HepG2 (cell line): ENCODE measurements around the gene MARCO. TPM values are rescaled to one million over a fixed set of nuclear protein-coding genes. Genes with fewer than 3 reads are reported as not detected.

Experiments used
- ATAC-seq: fragments of 200-7000 bp; cut with Tn5 transposase; 3 replicates; pipeline ENCODE4 v1.9.1; 2020; ENCODE audit warnings: mild to moderate bottlenecking, moderate library complexity
- BruUV-seq: library from RNA; stranded (reverse); fragments of 400-500 nt; replicated peaks from 2 replicates; lab custom pipeline; 2021; lab: Mats Ljungman, UMichigan
- CTCF ChIA-PET: fragments of 300-600 bp; formaldehyde crosslinking; extraction: SDS; loops from one replicate; lab custom pipeline; 2021; ENCODE audit warnings: low total read pairs, inconsistent platforms, low intra/inter-chr PET ratio; lab: Yijun Ruan, JAX
- POLR2A ChIA-PET: fragments of 350-600 bp; sonication (Branson Sonifier 250); formaldehyde crosslinking; loops from one replicate; lab custom pipeline; 2020; ENCODE audit warnings: antibody characterized with exemption, inconsistent platforms; lab: Yijun Ruan, JAX
- DNase-seq: peaks from one replicate; pipeline ENCODE4 v3.0.0-alpha.2; 2015; ENCODE audit warnings: low spot score
- FAIRE-seq: peaks from 3 replicates; lab custom pipeline; 2011; peaks lifted over from hg19 to GRCh38; lab: Jason Lieb, UNC
- H2AFZ ChIP-seq: one replicate; pipeline ENCODE4 v1.6.1; 2011; ENCODE audit warnings: low read length, inconsistent platforms
- H3K27ac ChIP-seq: fragments of 300-600 bp; 3 replicates; pipeline ENCODE4 v1.8.0; 2011; ENCODE audit warnings: mixed run types, mild to moderate bottlenecking, mixed read lengths, low read length, inconsistent platforms; ENCODE audit not compliant: insufficient read depth; ENCODE audit errors: extremely low read length
- H3K27me3 ChIP-seq, 2 experiments: fragments of 200-600 bp in 1 of 2; 2 replicates in 1 of 2; 3 replicates in 1 of 2; pipeline versions ENCODE4 v1.6.0 to v1.8.0; 2011; ENCODE audit warnings: low read length in 2 of 2, mild to moderate bottlenecking in 2 of 2, moderate library complexity in 2 of 2, inconsistent platforms in 1 of 2; ENCODE audit not compliant: insufficient read depth in 2 of 2, control insufficient read depth in 1 of 2
- H3K36me3 ChIP-seq, 2 experiments: fragments of 200-600 bp in 1 of 2; replicated peaks in 1 of 2; 2 replicates in 1 of 2; 3 replicates in 1 of 2; pipeline versions ENCODE4 v1.5.1 to v1.8.0; 2011; ENCODE audit warnings: low read length in 2 of 2, inconsistent platforms in 1 of 2; ENCODE audit not compliant: insufficient read depth in 2 of 2, control insufficient read depth in 1 of 2
- H3K4me1 ChIP-seq: 2 replicates; pipeline ENCODE4 v1.5.1; 2012; ENCODE audit warnings: low read length, inconsistent platforms; ENCODE audit not compliant: insufficient read depth
- H3K4me2 ChIP-seq: 2 replicates; pipeline ENCODE4 v1.6.0; 2011; ENCODE audit warnings: low read depth, low read length, inconsistent platforms
- H3K4me3 ChIP-seq, 3 experiments: fragments of 200-600 bp in 1 of 3; sonication (generic), shearing (Covaris generic) in 1 of 3; replicated peaks in 1 of 3; 2 replicates each; pipeline ENCODE4 v1.5.1; 2011 to 2016; ENCODE audit warnings: low read length in 3 of 3, inconsistent platforms in 2 of 3, low read depth in 2 of 3, mild to moderate bottlenecking in 2 of 3, control low read depth in 1 of 3, mixed read lengths in 1 of 3; ENCODE audit not compliant: insufficient read depth in 1 of 3
- H3K79me2 ChIP-seq: one replicate; pipeline ENCODE4 v1.6.1; 2011; ENCODE audit warnings: low read length, inconsistent platforms; ENCODE audit not compliant: insufficient read depth
- H3K9ac ChIP-seq: 2 replicates; pipeline ENCODE4 v1.6.0; 2011; ENCODE audit warnings: mild to moderate bottlenecking, low read depth, low read length, inconsistent platforms; ENCODE audit not compliant: insufficient read depth
- H3K9me3 ChIP-seq: 2 replicates; pipeline ENCODE4 v1.5.1; 2012; ENCODE audit warnings: mild to moderate bottlenecking, low read length
- H4K20me1 ChIP-seq: 2 replicates; pipeline ENCODE4 v1.6.0; 2011; ENCODE audit warnings: inconsistent platforms, mild to moderate bottlenecking, low read length, moderate library complexity; ENCODE audit not compliant: insufficient read depth
- ARID3A ChIP-seq: IDR thresholded peaks from 2 replicates; pipeline ENCODE4 v1.6.1; 2012; ENCODE audit warnings: low read depth, low read length, improper control_type of control experiment
- CENPBD1 ChIP-seq: sonication (generic); formaldehyde crosslinking; IDR thresholded peaks from 2 replicates; pipeline ENCODE4 v1.8.0; 2022; ENCODE audit warnings: missing genetic modification reagents, low read depth, mild to moderate bottlenecking, borderline replicate concordance
- IRF9 ChIP-seq: sonication (generic); formaldehyde crosslinking; IDR thresholded peaks from 2 replicates; pipeline ENCODE4 v1.8.0; 2022; ENCODE audit warnings: missing genetic modification reagents, mild to moderate bottlenecking, borderline replicate concordance
- MAFK ChIP-seq, 2 experiments: IDR thresholded peaks in 1 of 2; conservative IDR thresholded peaks in 1 of 2; 2 replicates each; pipeline ENCODE4 v1.6.1; 2011; ENCODE audit warnings: improper control_type of control experiment in 2 of 2, low read length in 2 of 2
- MYPOP ChIP-seq: sonication (generic); formaldehyde crosslinking; IDR thresholded peaks from 2 replicates; pipeline ENCODE4 v1.8.1; 2023; ENCODE audit warnings: mild to moderate bottlenecking, moderate library complexity, missing genetic modification reagents
- SSRP1 ChIP-seq: IDR thresholded peaks from 2 replicates; pipeline ENCODE4 v1.6.1; 2016; ENCODE audit warnings: control low read depth
- SUZ12 ChIP-seq: fragments of 150-350 bp; IDR thresholded peaks from 2 replicates; pipeline ENCODE4 v1.6.1; 2014; ENCODE audit warnings: low read depth, low read length
- ZNF281 ChIP-seq: sonication (generic); formaldehyde crosslinking; IDR thresholded peaks from 2 replicates; pipeline ENCODE4 v1.4.0; 2020; ENCODE audit warnings: missing genetic modification reagents, borderline replicate concordance
- ZNF670 ChIP-seq: sonication (generic); formaldehyde crosslinking; IDR thresholded peaks from 2 replicates; pipeline ENCODE4 v1.8.0; 2022; ENCODE audit warnings: mild to moderate bottlenecking, missing genetic modification reagents, borderline replicate concordance
- ZNF776 ChIP-seq: sonication (generic); formaldehyde crosslinking; IDR thresholded peaks from 2 replicates; pipeline ENCODE4 v1.4.0; 2020; ENCODE audit warnings: mild to moderate bottlenecking, missing genetic modification reagents
- WGBS: methylation state at CpG from one replicate; pipeline ENCODE4 v1.1.6; 2017; ENCODE audit warnings: low lambda C conversion rate; 5-methylcytosine and 5-hydroxymethylcytosine counted together
- in situ Hi-C: cut with HindIII; loops from 2 replicates; pipeline ENCODE4 v1.10.0; 2017; ENCODE audit warnings: low pct_unique_long_range_greater_than_20kb; ENCODE audit not compliant: extremely low pct_ligation_motif_present
- intact Hi-C: fragments of 100-400 bp; cut with micrococcal nuclease; formaldehyde crosslinking; loops from one replicate; pipeline ENCODE4 v1.10.0; 2022; ENCODE audit not compliant: unreplicated experiment
- polyA plus RNA-seq, 8 experiments: library from polyadenylated mRNA; depleted of rRNA in 3 of 8; stranded (reverse) in 7 of 8; unstranded in 1 of 8; fragments of >200 nt; fragmentation: Illumina TruSeq in 4 of 8; extraction: Trizol in 4 of 8; gene quantifications; 2 replicates each; pipeline versions ENCODE4 v1.2.1 to v1.2.3, GENCODE V29; 2011 to 2016; ENCODE audit warnings: low read depth in 4 of 8, missing spikeins in 1 of 8, mixed read lengths in 1 of 8; ENCODE audit not compliant: insufficient read depth in 1 of 8
- total RNA-seq, 5 experiments: library from RNA; depleted of rRNA; stranded (reverse); fragments of >200 nt; fragmentation: Illumina TruSeq; extraction: Trizol; gene quantifications; 2 replicates each; pipeline ENCODE4 v1.2.3, GENCODE V29; 2016; ENCODE audit warnings: low read depth in 1 of 5

MARCO gene
- total and polyA plus RNA-seq, 2 of the 13 experiments (the other 11 are each of a cell fraction or from before 2014, with no cell fraction given): not detected

- in situ Hi-C loops: no loop called here
- Histone ChIP-seq H3K4me2 (no peak overlapping the region), H4K20me1 (no peaks in the 10 kb centered on the region), H3K27ac (no peak overlapping the region), H3K4me1 (no peaks in the 10 kb centered on the region)
- BruUV-seq: no TSS peak
- 4% methylated on average over 3 of the region's 3 CpGs for WGBS
- no peak for TF ChIP-seq MAFK (conservative IDR thresholded peaks at IDR 0.05 in 1 of 2, IDR thresholded peaks at IDR 0.05 in 1 of 2; ENCODE audit: low read length in 2 of 2)
- TF ChIP-seq ZNF281 (CRISPR knock-in tag): no peak
- TF ChIP-seq MYPOP (CRISPR knock-in tag): no peak
- TF ChIP-seq ZNF776 (CRISPR knock-in tag): no peak
- no peak for TF ChIP-seq IRF9 (CRISPR knock-in tag)
- TF ChIP-seq SSRP1 (CRISPR knock-in tag): no peak
- TF ChIP-seq ARID3A: no peak
- TF ChIP-seq ZNF670 (CRISPR knock-in tag): no peak
- TF ChIP-seq SUZ12: no peak
- no peak for TF ChIP-seq CENPBD1 (CRISPR knock-in tag)
- TF ChIP-seq, all 625 proteins: peak for 0
- H2AFZ ChIP-seq: no peak overlapping the region
- no peak overlapping the region for H3K4me3 ChIP-seq
- H3K9ac ChIP-seq: no peak overlapping the region
- CTCF ChIA-PET: no interaction called here
- FAIRE-seq (no peak), ATAC-seq (no peak), DNase-seq (no peak)
- POLR2A ChIA-PET: no interaction called here
- H3K36me3 ChIP-seq: no peaks in the 10 kb centered on the region
- no peaks in the 10 kb centered on the region for H3K79me2 ChIP-seq
- no peaks in the 10 kb centered on the region; a peak in 1 of 5 replicates for H3K27me3 ChIP-seq
- intact Hi-C loops: no loop called here
- no peaks in the 10 kb centered on the region for H3K9me3 ChIP-seq
Observed at GRCh38 chr2:119024568-119024967, 82.6 kb downstream of the MARCO start.
